Sigmoid colon (tissue), 4 donors: ENCODE results near the gene RTN3.

Source experiments
- EP300 ChIP-seq, 4 donors: sonication (generic); formaldehyde crosslinking; IDR thresholded peaks; one replicate each; pipeline ENCODE4 v1.6.1; 2017; ENCODE audit warnings: antibody characterized with exemption in 4 of 4
- POLR2A ChIP-seq, 2 donors: fragments of 450-650 bp; IDR thresholded peaks; one replicate each; pipeline ENCODE4 v1.6.1; 2016; ENCODE audit warnings: antibody characterized with exemption in 2 of 2, mild to moderate bottlenecking in 2 of 2, moderate library complexity in 2 of 2
- POLR2AphosphoS5 ChIP-seq, 4 donors: sonication (generic); formaldehyde crosslinking; IDR thresholded peaks; one replicate each; pipeline ENCODE4 v1.6.1; 2017; ENCODE audit warnings: antibody characterized with exemption in 4 of 4
- TF ChIP-seq, protein P1 (sequence below), 4 experiments: fragments of 450-650 bp in 3 of 4; fragments of 200-600 bp in 1 of 4; IDR thresholded peaks; one replicate each; pipeline ENCODE4 v1.5.1; 2016 to 2019; ENCODE audit warnings: antibody characterized with exemption in 4 of 4, mild to moderate bottlenecking in 3 of 4, moderate library complexity in 2 of 4

DNA sequence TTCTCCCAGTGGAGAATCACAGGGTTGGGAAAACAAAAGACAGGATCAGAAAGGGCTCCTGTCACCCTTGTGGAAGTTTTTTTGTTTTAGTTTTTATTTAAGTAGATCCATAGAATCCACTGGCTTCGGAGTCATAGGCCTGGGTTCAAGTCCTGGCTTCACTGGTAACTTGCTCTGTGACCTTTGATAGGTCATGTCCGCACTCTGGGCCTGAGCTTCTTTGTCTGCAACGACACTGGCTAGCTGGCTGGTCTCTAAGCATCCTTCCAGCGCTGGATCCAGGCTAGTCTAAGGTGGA lies 85.9 kb downstream of the RTN3 start:
- TF ChIP-seq, protein P1, sequence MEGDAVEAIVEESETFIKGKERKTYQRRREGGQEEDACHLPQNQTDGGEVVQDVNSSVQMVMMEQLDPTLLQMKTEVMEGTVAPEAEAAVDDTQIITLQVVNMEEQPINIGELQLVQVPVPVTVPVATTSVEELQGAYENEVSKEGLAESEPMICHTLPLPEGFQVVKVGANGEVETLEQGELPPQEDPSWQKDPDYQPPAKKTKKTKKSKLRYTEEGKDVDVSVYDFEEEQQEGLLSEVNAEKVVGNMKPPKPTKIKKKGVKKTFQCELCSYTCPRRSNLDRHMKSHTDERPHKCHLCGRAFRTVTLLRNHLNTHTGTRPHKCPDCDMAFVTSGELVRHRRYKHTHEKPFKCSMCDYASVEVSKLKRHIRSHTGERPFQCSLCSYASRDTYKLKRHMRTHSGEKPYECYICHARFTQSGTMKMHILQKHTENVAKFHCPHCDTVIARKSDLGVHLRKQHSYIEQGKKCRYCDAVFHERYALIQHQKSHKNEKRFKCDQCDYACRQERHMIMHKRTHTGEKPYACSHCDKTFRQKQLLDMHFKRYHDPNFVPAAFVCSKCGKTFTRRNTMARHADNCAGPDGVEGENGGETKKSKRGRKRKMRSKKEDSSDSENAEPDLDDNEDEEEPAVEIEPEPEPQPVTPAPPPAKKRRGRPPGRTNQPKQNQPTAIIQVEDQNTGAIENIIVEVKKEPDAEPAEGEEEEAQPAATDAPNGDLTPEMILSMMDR (IDR thresholded peaks at IDR 0.05): no peak
- no peak for TF ChIP-seq POLR2A (IDR thresholded peaks at IDR 0.05)
- no peak for TF ChIP-seq EP300 (IDR thresholded peaks at IDR 0.05)
- TF ChIP-seq POLR2AphosphoS5 (IDR thresholded peaks at IDR 0.05): no peak
